ENCODE results near the gene MAPK11.

- no peak for TF ChIP-seq ISL1 (CRISPR knock-in tag; IDR thresholded peaks at IDR 0.05)
- TF ChIP-seq ZFP30 (CRISPR knock-in tag; IDR thresholded peaks at IDR 0.05), result no peak
- no peak for TF ChIP-seq TCF4 (CRISPR knock-in tag; IDR thresholded peaks at IDR 0.05; ENCODE audit: borderline replicate concordance)
Observed at GRCh38 chr22:50262460-50262911, 7.7 kb downstream of the MAPK11 start.

Data from SK-N-SH treated with all-trans-retinoic acid at 6 μM for 48 hours (cell line).